HS-5 (cell line): ENCODE measurements around the gene NFIX.

Experiments used
- DNase-seq: peaks from one replicate; pipeline ENCODE4 v3.0.0-alpha.2; 2012; ENCODE audit warnings: low read depth

The NFIX gene

GRCh38 chr19:13128583-13128982 lies 133.3 kb downstream of the NFIX start:
- no peak for DNase-seq

- no peak for DNase-seq
These were observed 134.1 kb downstream of the NFIX start for GRCh38 chr19:13129384-13129783.

- DNase-seq: no peak
These were observed 135.7 kb downstream of the NFIX start for GRCh38 chr19:13130886-13131490.

- DNase-seq: peak; percentile 75
These were observed 137.4 kb downstream of the NFIX start for GRCh38 chr19:13132471-13133180.

GRCh38 chr19:13133241-13133870 lies 138.1 kb downstream of the NFIX start:
- no peak for DNase-seq

GRCh38 chr19:13134626-13135025 lies 139.4 kb downstream of the NFIX start:
- no peak for DNase-seq

- no peak for DNase-seq
These were observed 140.1 kb downstream of the NFIX start for GRCh38 chr19:13135068-13136062.

GRCh38 chr19:13137290-13137794 lies 142.1 kb downstream of the NFIX start:
- DNase-seq: no peak

- no peak for DNase-seq
These were observed 143.1 kb downstream of the NFIX start for GRCh38 chr19:13138171-13138915.

GRCh38 chr19:13138916-13139198 lies 143.6 kb downstream of the NFIX start:
- DNase-seq: no peak

GRCh38 chr19:13139633-13140311 lies 144.5 kb downstream of the NFIX start:
- DNase-seq: no peak

- DNase-seq: no peak
These were observed 151.7 kb downstream of the NFIX start for GRCh38 chr19:13146763-13147563.
